GM20431 (cell line): ENCODE results near the gene RAI1.

Experiments
- in situ Hi-C: fragments of 300-500 bp; cut with MseI, MboI; formaldehyde crosslinking; loops from one replicate; pipeline ENCODE4 v1.15.0; 2020; ENCODE audit warnings: low sequenced_read_pairs; ENCODE audit not compliant: unreplicated experiment

Gene RAI1

DNA sequence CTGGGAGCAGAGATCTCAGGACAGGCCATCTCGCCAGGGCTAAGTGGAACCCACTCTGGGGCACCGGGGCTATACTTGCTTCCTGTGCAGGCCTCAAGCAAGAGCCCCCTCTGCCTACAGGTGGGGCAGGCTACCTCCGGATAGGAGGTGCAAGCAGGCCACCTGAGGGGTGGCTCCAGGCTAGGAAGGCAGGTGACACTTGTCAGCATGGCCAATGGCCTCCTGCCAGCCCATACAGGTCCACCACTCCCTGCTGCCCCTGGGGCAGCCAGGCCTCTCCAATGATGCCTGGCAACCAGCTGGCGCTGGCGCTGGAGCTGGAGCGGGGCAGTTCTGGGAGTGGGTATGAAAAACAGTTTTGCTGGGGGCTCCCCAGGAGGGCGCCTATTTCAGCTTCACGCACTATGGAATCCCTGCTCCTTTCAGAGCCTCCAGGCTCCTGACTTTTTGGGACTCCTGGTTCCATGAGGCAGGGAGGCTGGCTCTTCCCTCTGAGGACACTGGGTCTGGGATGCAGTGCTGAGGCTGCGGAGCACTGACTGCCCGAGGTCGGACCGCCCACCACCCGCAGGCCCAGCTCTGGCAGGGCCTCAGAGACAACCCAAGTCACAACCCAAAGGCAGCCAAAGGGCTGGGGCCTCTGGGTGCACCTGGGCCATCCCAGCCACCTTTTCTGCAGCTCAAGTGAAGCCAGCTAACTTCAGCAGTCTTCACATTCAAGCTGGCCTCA, 164.0 kb downstream of the RAI1 start:
- in situ Hi-C loops = no loop called here

DNA sequence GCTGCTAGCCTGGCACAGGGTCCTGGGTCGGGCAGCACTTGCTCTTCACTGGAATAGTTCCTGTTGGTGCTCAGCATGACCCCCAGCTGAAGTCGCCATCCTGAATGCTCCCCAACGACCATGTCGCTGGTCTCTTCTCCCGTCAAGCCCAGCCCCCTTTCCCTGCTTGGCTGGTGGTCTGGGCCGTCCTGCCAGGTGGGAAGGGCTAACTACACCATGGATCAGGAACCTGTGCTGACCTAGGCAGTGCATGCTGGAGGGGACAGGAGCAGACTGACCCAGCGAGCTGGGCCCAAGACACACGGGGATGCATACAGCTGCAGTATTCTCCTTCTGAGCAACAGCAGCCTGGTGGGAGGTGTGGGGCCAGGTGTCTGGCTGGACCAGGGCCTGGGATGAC, 164.7 kb downstream of the RAI1 start:
- in situ Hi-C loops = no loop called here

DNA sequence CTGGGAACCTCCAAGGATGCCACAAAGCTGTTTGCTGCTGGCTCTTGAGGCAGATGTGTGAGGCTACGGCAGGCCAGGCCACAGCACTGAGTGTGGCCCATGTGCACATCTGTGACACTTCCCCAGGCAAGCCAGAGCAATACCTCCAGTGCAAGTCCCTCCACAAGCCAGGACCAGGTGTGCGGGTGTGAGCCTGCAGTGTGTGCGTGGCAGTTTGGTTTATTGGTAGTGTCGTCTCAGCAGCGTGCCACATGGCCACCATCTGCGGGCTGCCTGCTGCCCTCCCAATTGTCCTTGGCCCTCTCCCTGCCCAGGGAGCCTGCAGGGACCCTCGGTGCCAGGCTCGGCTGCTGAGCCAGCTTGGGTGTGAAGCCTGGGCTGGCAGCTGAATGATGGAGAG, 165.4 kb downstream of the RAI1 start:
- in situ Hi-C loops = no loop called here

DNA sequence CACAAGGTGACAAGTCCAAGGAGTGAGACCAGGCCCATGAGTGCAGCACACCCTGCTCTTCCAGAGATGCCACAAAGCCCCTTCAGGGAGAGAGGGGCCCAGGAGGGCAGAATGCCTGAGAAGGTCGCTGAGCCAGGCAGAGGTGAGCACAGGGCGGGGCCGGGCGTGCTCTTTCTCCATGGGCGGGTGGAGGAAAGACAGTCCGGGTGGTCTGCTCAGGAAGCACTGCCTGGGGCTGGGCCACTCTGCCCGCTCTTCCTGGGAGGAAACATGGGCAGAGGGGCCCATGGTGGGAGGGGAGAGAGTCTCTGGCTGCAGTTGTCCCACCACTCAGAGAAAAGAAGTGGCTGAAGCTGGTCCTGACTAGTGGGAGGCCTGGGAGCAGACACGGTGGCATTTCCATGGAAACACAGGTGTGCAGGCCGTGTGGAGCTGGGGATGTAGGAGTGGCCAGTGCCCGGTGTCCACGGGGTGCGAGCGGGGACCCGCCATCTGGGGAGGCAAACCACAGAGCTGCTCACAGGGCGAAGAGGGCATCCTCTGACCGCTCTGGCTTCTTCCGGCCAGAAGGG, 165.9 kb downstream of the RAI1 start:
- in situ Hi-C loops = no loop called here

DNA sequence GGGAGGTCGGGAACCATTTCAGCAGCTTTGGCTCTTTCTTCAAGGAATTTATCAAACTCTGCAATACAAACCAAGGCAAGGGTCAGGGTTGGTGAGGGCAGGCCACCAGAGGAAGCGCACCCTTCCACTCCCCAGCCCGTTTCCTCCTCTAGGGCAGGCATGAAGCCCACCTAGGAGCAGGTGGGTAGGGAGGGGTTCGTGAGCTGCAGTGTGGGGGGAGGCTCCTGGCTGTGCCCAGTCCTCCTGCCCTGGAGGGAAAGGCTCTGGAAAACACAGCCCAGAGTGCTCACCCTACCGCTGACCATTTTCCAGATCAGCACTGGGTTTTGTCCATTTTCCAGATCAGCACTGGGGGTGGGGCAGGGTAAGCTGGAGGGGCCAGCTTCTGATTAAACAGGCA, 166.5 kb downstream of the RAI1 start:
- in situ Hi-C loops = no loop called here

DNA sequence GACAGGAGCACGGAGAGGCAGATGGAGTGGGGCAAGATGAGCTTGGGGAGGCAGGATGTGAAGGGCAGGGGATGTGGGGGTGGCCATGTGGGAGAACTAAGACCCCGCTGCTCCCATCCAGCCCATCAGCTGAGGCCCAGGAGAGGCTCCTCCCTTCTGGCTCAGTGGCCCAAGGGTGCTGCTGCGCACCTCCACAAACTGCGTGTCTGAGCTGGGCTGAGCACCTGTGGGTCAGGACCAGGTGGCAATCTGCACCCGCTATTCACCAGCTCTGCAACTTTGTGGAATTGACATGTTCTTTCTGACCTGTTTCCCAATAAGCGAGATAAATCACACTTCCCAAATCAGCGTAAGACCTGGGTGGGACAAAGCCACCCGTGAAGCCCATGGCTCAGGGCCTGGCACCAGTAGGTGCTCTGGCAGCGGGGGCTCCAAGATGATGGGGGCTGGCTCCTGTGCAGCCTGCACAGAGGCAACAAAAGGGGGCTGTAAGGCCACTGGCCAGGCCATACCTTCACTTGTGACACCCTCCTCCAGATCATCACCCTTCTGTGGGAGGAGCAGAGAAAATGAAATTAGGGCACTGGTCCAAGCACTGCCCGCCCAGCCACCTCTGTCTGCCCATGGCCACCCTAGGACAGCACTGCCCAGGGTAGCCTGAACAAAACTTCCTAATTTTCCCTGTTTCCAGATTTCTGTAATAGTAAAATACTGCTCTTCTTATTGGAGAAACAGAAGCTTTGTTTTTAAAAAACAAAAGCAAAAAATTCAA, 167.2 kb downstream of the RAI1 start:
- in situ Hi-C loops = no loop called here

DNA sequence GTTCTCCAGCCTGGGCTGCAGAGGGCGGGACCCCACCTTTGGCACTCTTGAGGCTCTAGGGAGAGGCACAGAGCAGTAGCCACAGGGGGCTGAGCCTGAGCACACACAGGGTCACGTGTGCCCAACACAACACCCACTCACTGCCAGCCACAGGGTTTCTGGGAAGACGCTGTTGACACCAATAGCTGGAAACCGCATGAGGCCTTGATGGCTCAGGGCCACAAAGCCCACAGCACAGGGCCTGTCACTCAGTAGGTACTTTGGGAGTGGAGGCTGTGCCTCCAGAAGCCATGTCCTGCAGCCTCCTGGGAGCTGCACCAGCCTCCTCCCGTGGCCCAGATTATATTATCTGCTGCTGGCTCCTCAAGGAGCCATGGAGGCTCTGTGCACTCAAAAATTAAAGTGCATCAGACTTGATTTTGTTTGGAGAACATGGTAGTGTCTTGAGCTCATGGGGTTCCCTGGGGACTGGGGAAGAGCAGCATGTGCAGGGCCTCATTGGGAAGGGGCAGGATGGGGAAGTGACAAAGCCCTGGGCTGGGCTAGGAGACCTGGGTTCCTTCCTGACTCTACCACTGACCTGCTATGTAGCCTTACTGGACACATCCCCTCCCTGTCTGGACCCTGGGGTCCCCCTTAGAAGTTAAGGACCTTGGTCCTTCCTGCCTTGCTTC, 168.0 kb downstream of the RAI1 start:
- in situ Hi-C loops = no loop called here

DNA sequence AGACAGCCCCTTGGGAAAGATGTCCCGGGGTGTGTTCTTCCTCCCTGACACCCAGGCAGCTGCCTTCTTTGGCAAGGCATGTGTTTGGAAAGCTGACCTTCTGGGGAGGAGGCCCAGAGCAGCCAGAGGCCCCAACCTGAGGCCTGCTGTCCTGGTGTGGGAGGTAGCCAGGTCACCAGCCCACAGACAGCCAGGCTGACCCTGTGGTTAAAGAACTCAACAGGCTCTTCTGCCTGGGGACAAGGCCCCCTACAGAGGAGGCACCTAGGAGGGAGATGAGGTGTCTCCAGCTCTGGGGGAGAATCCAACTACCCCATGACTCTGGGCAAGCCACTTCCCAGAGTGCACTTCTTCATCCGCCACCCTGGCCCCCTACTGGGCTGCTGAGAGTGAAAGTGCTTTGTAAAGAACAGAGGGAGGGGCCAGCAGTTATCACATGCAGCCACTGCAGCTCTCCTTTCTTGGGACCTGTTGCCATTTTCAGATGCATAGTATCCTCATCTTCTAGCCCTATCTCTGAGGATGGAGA, 168.7 kb downstream of the RAI1 start:
- in situ Hi-C loops = loop anchor here (10.0 kb wide), 1 partner anchor 175 kb away; no protein-coding TSS in a partner anchor

DNA sequence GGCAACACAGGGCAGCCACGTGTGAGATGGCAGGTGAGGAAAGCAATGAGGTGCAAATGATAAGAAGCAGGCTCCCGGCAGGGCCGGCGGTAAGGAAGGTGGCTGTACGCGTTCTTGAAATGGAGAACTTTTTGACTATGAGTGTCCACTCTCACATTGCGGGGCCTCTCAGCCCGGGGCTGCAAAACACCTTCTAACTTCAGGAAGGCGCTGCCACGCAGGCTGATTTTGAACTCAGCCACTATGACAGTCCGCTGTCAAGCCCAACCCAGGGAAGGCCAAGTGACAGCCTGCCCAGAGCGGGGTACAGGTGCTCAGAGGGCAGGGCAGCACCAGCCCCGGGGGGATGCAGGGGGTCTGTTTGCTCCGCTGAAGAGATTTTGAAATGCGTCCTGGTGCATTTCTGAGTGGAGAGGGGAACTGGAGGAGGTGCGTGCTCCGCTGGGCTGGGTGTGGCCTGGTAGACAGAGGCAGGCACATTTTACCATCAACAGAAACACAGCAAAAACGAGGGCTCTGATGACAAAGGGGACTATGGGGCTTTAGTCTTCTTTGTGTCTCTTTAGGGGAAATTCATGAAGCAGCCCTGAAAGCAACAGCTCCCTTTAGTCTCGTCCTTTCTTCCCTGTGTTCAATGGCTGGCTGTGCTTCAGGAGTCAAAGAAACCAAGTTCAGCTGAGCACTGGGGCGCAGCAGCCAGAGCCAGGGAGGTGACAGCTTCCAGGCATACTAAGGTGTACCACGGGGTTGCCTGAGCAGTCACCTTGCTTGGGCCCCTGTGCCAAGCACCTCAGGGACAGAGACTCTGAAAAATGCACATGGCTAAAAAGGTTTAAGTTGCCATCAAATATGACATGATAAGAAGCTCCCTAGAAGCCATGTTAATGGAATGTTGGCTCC, 170.1 kb downstream of the RAI1 start:
- in situ Hi-C loops = loop anchor here (10.0 kb wide), 1 partner anchor 177 kb away; no protein-coding TSS in a partner anchor

DNA sequence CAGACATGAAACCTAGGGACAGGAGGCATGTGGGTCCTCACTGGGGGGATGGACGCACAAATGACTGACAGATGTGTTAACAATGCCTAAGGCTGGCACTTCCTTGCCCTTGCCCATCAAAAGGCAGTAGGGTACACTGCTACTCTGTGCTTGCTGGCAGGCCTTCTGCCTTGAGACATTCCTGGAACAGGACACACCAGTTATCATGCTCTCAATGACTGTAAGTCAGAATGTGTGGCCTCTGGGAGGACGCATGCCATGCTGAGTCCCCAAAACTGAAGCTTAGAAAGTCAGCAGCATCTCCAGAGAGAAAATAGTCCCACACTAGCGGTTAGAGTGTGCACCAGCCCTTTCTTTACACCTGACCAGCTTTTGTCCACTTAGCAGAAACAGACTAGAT, 171.7 kb downstream of the RAI1 start:
- in situ Hi-C loops = loop anchor here (10.0 kb wide), 1 partner anchor 178 kb away; no protein-coding TSS in a partner anchor

DNA sequence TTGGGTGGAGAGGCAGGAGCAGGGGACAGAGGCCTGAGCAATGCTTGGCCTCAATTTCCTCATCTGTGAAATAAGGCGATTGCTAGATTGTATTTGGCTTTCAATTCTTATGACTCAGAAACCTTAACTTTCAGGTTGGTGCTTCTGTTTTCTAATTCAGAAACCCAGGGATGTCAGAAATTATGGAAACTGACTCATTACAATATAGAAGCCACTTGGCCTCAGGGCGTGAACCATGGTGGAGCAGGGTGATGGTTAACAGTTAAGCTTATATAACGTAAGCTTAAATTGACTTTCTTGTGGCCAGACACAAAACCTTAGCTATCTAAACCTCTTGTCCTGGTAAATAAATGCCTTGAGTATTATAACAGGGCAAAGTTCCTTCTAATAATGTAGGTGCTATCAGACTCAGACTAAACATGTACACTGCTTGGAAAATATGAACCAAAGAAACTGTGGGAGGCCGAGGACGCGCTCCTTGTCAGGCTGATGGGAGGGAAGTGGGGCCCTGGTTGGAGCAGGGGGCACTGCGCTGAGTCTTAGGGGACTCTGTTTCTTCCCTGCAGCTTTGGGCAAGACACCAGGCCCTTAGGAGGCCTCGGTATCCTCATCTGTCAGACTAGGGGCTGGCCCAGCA, 172.7 kb downstream of the RAI1 start:
- in situ Hi-C loops = loop anchor here (10.0 kb wide), 1 partner anchor 179 kb away; no protein-coding TSS in a partner anchor

DNA sequence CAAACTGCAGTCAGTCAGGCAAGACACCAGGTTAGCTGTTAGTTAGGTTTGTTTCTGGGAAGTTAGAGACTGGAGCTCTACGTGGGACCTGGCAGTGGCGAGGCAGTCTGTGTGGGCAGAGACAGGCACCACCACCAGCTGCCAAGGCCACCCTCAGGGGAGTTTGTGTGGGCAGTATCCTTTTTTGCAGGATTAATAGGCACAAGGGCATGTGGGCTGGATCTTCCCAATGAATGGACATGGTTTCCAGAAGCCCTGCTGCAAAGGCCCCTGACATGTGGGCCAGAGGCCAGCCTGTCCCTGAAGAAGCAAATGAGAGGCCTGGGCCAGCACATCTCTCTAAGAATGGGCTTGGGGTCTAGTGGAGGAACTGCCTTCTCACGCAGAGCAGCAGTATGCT, 174.7 kb downstream of the RAI1 start:
- in situ Hi-C loops = loop anchor here (10.0 kb wide), 1 partner anchor 181 kb away; no protein-coding TSS in a partner anchor

DNA sequence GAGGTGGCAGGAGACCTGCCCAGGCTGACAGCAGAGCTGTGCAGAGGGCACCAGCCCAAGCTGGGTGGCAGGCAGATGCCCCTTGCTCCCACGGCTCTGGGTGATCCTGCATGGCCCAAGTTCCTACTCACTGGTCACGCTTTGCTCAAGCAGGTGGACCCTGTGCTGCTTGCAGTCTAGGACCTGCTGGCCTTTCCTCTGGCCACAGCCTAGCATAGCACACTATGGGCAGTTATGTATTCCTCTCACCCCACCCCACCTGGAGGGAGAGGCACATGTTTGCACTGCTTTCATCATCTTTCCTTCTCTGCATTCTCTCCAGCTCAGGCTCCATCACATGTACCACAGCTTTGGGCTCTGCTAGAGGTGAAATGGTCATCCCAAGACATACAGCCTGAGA, 175.1 kb downstream of the RAI1 start:
- in situ Hi-C loops = loop anchor here (10.0 kb wide), 1 partner anchor 182 kb away; no protein-coding TSS in a partner anchor

DNA sequence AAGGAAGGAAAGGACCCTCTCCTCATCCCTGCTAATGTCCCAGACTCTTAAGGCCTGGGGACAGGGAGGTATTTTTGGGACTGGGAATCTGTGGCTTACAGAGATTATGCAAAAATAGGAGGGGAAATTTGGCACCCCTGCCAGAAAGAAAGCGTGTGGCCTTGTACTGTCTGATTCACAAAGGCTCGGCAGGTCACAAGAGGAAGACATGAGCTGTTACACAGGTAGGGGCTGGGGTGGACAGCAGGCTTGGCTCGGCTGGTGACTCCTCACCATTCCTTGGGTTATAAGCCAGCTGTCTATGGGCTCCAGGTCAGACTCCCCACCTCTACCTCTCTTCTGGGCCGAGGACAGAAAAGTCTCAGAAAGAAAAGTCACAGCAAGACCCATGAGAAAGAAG, 176.2 kb downstream of the RAI1 start:
- in situ Hi-C loops = loop anchor here (10.0 kb wide), 1 partner anchor 183 kb away; no protein-coding TSS in a partner anchor

DNA sequence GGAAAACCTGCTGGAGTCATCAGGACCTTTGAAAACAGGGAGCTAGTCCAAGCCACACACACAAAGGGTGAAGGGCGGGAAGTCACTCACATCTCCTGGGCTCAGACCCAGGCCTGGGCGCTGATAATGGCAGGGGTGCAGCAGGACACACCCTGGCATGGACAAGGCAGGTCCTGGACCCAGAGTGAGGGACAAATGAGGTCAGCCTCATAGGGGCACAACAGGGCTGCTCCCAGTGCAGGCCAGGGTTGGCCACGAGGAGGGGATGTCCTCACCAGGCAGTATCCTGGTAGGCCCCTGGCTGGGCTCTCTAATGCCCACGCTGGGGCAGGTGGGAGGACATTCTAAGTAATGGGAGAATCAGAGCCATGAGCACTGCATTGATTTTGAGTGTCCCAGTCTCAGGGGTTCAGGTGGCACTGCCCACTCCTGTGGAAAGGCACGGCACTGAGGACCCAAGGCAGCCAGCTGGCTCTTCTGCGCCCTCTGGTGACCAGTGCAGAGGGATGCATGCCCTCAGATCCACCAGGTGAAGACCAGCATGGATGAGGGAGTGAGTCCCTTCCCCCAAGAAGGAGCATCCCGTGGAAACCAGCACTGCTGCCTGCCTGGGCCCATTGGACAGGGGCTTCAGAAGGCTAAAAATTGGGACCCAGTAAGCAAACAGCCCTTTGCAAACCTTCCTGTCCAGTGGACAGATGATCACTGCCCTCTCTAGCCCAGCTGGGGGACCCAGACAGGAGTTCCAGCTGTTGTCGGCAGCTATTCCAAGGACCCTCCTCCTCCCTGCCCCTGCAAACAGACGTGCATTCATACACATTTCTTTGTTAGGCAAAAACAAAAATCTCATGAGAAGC, 178.9 kb downstream of the RAI1 start:
- in situ Hi-C loops = loop anchor here (10.0 kb wide), 1 partner anchor 185 kb away; no protein-coding TSS in a partner anchor

DNA sequence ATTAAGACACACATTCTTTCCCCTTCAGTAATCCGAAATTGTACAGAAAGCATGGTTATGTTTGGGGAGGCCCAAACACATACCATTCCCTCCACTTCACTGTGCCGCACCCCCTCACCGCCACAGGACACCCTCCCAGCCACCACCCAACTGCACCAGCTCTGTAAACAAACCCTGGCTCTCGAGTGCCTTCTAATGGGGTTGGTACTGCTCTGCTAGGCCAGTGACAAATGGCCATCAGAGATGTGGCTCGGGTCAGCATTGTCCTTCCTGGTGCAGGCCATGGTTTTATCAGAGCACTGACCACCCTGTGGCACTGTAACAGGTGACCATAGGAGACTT, 179.5 kb downstream of the RAI1 start:
- in situ Hi-C loops = no loop called here
